Measurements from ENCODE around the gene RASGRP3.

DNA sequence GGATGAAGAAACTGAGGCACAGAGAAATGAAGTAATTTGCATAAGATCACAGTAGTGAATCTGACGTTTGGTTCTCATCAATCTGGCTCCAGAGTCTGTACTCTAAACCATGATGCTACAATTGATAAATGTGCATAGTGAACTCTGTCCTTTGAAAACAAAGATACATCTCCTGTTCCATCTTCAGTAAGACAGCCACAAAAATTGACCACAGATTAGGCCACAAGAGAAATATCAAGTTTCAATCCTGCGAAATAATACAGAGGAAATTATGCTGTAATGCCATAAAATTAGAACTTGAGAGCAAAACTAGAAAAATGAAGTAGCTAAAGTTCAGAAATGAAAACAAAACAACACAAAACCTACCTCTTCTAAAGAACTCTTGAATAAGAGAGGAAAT lies 94.2 kb downstream of the RASGRP3 start:
- TF ChIP-seq, protein P1, sequence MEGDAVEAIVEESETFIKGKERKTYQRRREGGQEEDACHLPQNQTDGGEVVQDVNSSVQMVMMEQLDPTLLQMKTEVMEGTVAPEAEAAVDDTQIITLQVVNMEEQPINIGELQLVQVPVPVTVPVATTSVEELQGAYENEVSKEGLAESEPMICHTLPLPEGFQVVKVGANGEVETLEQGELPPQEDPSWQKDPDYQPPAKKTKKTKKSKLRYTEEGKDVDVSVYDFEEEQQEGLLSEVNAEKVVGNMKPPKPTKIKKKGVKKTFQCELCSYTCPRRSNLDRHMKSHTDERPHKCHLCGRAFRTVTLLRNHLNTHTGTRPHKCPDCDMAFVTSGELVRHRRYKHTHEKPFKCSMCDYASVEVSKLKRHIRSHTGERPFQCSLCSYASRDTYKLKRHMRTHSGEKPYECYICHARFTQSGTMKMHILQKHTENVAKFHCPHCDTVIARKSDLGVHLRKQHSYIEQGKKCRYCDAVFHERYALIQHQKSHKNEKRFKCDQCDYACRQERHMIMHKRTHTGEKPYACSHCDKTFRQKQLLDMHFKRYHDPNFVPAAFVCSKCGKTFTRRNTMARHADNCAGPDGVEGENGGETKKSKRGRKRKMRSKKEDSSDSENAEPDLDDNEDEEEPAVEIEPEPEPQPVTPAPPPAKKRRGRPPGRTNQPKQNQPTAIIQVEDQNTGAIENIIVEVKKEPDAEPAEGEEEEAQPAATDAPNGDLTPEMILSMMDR (IDR thresholded peaks at IDR 0.05), result no peak
- no peak for TF ChIP-seq ZFX (IDR thresholded peaks at IDR 0.05; ENCODE audit: borderline replicate concordance)
